Panc1 (cell line): ENCODE measurements around the gene TARBP2. TPM values are rescaled to one million over a fixed set of nuclear protein-coding genes. Genes with fewer than 3 reads are reported as not detected.

ENCODE experiments used
- ATAC-seq: fragments of 200-7000 bp; cut with Tn5 transposase; 2 replicates; pipeline ENCODE4 v1.9.1; 2020; ENCODE audit warnings: mild to moderate bottlenecking, moderate library complexity
- BruUV-seq: library from RNA; stranded (reverse); fragments of 400-500 nt; replicated peaks from 2 replicates; lab custom pipeline; 2021; lab: Mats Ljungman, UMichigan
- CTCF ChIA-PET: fragments of 300-600 bp; sonication (Branson Sonifier 250); formaldehyde crosslinking; loops from one replicate; lab custom pipeline; 2022; ENCODE audit warnings: antibody characterized with exemption; lab: Charles Lee
- POLR2A ChIA-PET: fragments of 300-600 bp; sonication (Branson Sonifier 250); formaldehyde crosslinking; loops from one replicate; lab custom pipeline; 2022; ENCODE audit warnings: antibody characterized with exemption; lab: Charles Lee
- DNase-seq: peaks from one replicate; pipeline ENCODE4 v3.0.0-alpha.2; 2010; ENCODE audit warnings: low read depth, low spot score
- H3K27ac ChIP-seq: 2 replicates; pipeline ENCODE4 v1.5.1; 2011; ENCODE audit warnings: mild to moderate bottlenecking, low read length, inconsistent platforms
- H3K27me3 ChIP-seq: fragments of 200-500 bp; sonication (Bioruptor generic); 2 replicates; pipeline ENCODE4 v1.6.0; 2014; ENCODE audit warnings: low read length, inconsistent platforms; ENCODE audit not compliant: control insufficient read depth, insufficient read depth
- H3K36me3 ChIP-seq: fragments of 200-500 bp; sonication (Bioruptor generic); 2 replicates; pipeline ENCODE4 v1.5.1; 2014; ENCODE audit warnings: inconsistent platforms, mild to moderate bottlenecking, low read length, moderate library complexity; ENCODE audit not compliant: control insufficient read depth, insufficient read depth
- H3K4me1 ChIP-seq: 2 replicates; pipeline ENCODE4 v1.5.1; 2011; ENCODE audit warnings: inconsistent platforms, mild to moderate bottlenecking, low read length, moderate library complexity; ENCODE audit not compliant: control insufficient read depth, insufficient read depth
- H3K4me3 ChIP-seq, 2 experiments: 2 replicates each; pipeline ENCODE4 v1.5.1; 2011 to 2012; ENCODE audit warnings: low read depth in 2 of 2, low read length in 2 of 2, mild to moderate bottlenecking in 2 of 2, inconsistent platforms in 1 of 2, moderate library complexity in 1 of 2
- H3K9me3 ChIP-seq: fragments of 200-500 bp; sonication (Bioruptor generic); 2 replicates; pipeline ENCODE4 v1.5.1; 2014; ENCODE audit warnings: low read depth, mild to moderate bottlenecking, inconsistent platforms, low read length, moderate library complexity; ENCODE audit not compliant: control insufficient read depth, insufficient read depth
- CTCF ChIP-seq: fragments of 450-650 bp; IDR thresholded peaks from 2 replicates; pipeline ENCODE4 v1.5.1; 2017; ENCODE audit warnings: mild to moderate bottlenecking
- POLR2AphosphoS5 ChIP-seq: IDR thresholded peaks from 2 replicates; pipeline ENCODE4 v1.6.1; 2012; ENCODE audit warnings: mild to moderate bottlenecking, low read depth, low read length, moderate library complexity
- REST ChIP-seq, 2 experiments: IDR thresholded peaks; 2 replicates each; pipeline ENCODE4 v1.6.1; 2011 to 2012; ENCODE audit warnings: low read depth in 2 of 2, control low read depth in 1 of 2, low read length in 1 of 2, mild to moderate bottlenecking in 1 of 2, moderate library complexity in 1 of 2; ENCODE audit not compliant: insufficient read depth in 1 of 2
- SIN3A ChIP-seq: IDR thresholded peaks from 2 replicates; pipeline ENCODE4 v1.6.1; 2012; ENCODE audit warnings: low read depth, mild to moderate bottlenecking, low read length, moderate library complexity, borderline replicate concordance; ENCODE audit not compliant: insufficient read depth
- TCF7L2 ChIP-seq: IDR thresholded peaks from 2 replicates; pipeline ENCODE4 v1.6.1; 2011; ENCODE audit warnings: mild to moderate bottlenecking, low read depth, low read length, inconsistent platforms
- in situ Hi-C: cut with HindIII; loops from 2 replicates; pipeline ENCODE4 v1.10.0; 2016; ENCODE audit warnings: low sequenced_read_pairs, low pct_unique_long_range_greater_than_20kb
- intact Hi-C: fragments of 100-400 bp; cut with micrococcal nuclease; formaldehyde crosslinking; loops from one replicate; pipeline ENCODE4 v1.10.0; 2022; ENCODE audit not compliant: unreplicated experiment
- total RNA-seq: library from RNA; stranded (reverse); gene quantifications from one replicate; pipeline ENCODE4 v1.2.1, GENCODE V29; 2021; ENCODE audit not compliant: unreplicated experiment

Gene TARBP2
- total RNA-seq, 1 experiment from 2014 or later = 67.3 TPM

DNA sequence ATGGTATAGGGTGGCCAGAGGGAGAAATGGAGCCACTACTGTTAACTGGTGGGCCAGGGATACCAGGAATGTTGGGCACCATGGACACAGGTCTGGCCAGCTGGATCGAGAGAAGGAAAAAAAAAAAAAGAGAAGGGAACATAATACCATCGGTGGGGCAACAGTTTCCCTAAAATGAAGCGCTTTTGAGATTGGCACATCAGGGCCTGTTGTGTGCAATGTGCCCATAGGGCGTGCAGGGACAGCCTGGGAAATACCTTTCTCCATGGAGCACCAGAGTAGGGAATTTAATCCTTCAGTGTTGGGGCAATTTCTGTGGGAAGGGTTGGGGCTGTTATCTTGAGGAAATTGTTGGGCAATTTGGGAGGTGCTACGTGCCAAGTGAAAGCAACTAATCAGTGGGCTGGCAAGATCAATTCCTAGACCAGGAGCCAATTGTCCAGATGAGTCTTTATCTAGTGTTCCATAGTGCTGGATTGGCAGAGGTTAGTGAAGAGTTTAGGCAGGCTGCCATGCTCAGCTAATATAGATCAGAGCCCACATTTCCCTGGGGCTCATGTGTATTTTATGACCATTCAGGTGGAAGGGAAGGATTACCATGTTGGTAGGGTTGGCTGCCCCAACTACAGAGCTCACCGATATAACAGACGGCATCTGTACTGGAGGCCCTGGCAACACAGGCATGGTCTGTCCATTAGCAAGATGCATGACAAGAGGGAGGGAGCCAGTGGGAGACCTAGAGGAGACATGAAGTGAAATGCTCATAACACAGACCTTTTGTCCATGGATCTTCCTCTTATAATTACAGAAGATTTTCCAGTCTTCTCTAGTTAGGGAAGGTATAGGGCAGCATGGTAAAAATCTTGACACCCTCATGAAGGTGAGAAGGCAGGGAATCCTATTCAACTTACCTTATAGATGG is 31.7 kb downstream of the TARBP2 start:
- ChIA-PET CTCF (no interaction called here), POLR2A (no interaction called here)
- Histone ChIP-seq H3K4me3 (no peak overlapping the region), H3K9me3 (no peaks in the 10 kb centered on the region), H3K4me1 (no peaks in the 10 kb centered on the region), H3K27ac (no peak overlapping the region), H3K36me3 (peaks cover 27% of the 10 kb centered on the region), H3K27me3 (no peaks in the 10 kb centered on the region)
- no TSS peak for BruUV-seq
- DNase-seq (no peak), ATAC-seq (no peak)
- in situ Hi-C loops = no loop called here
- TF ChIP-seq REST (IDR thresholded peaks at IDR 0.05; ENCODE audit: insufficient read depth in 1 of 2, low read depth in 2 of 2, low read length in 1 of 2) = no peak
- TF ChIP-seq SIN3A = no peak
- TF ChIP-seq POLR2AphosphoS5 = no peak
- no peak for TF ChIP-seq CTCF
- TF ChIP-seq TCF7L2 = no peak
- intact Hi-C loops = no loop called here

DNA sequence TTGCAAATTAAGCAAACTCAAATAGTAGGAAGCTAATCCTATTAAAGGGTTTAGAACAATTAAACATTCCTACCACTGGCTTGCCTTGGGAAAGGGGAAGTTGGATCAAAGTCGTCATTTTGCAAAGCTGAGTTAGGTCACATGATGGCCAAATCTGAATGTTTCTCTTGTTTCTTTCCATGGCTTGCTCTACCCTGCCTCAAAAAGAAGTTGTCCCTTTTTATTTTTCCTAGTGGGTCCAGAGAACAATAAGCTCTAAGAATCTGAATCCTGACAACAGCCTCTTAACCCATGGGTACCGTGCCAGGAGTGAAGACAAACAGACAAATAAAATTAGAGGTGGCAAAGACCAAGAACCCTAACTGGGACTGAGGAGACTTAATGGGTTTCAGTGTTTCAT is 32.4 kb downstream of the TARBP2 start:
- no peak for DNase-seq
- POLR2A ChIA-PET = no interaction called here

More for the DNA sequence above, 32.4 kb downstream of the TARBP2 start:
- intact Hi-C loops = no loop called here
- no peak overlapping the region for H3K27ac ChIP-seq
- no peak for ATAC-seq
- H3K4me1 ChIP-seq = no peaks in the 10 kb centered on the region
- CTCF ChIA-PET = no interaction called here
- no peak overlapping the region for H3K4me3 ChIP-seq
- no TSS peak for BruUV-seq
- H3K36me3 ChIP-seq = peaks cover 27% of the 10 kb centered on the region
- in situ Hi-C loops = no loop called here
- H3K9me3 ChIP-seq = no peaks in the 10 kb centered on the region
- no peaks in the 10 kb centered on the region for H3K27me3 ChIP-seq
- TF ChIP-seq TCF7L2 (no peak), POLR2AphosphoS5 (no peak), REST (IDR thresholded peaks at IDR 0.05; ENCODE audit: insufficient read depth in 1 of 2, low read depth in 2 of 2, low read length in 1 of 2) (no peak), SIN3A (no peak), CTCF (no peak)
